Measurements from ENCODE around the gene CLIP1.
"Not testable (repeated sequence)": the region's sequence is repeated elsewhere in the genome, so short reads cannot be mapped to it uniquely, and the experiment has no call there.

Gene CLIP1

DNA sequence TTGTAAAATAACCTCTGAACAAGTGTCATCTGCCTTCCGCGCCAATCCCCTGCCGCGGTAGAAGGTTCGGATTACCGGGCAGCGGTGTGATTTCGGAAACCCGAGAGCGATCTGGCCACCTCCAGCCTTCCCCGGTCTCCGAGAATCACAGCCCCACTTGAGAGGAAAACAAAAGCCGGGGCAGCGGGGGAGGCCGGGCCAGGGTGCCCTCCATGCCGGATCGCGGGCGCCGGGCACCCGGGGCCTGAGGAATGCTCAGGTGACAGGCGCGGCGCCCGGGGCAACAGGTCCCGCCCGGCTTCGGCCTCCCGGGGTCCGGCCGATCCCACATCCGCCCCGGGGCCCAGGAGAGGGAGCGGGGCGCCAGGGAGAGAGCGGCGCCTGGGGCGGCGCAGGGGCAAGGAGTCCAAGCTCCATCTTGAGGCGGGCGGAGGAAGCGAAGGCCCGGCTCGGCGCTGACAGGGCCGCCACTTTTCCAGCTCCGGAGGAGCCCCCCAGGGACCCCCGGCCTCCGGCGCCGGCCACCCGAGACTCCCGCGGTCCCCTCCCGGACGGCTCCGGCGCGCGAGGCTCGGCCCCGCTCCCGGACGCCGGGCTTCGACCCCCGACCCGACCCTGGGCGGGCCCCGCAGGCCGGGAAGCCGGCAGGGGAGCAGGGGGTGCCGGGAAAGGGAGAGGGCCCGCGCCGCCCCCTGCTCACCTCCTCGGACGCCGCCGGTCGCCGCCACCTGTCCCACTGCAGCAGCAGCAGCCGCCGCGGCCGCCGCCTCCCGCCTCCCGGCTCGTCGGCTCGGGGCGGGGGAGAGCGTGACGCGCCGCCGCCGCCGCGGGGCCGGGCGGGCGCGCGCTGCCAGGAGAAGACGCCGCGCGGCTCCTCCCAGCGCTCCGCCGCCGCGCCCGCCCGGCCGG, at the start of gene CLIP1:
Gene CLIP1, minus strand, starts transcription at position 849 of the 909 bp plus-strand sequence. CDS start 42,217 bp downstream, outside the sequence.
- DNase-seq (ENCODE audit: low spot score): peak; percentile 46

DNA sequence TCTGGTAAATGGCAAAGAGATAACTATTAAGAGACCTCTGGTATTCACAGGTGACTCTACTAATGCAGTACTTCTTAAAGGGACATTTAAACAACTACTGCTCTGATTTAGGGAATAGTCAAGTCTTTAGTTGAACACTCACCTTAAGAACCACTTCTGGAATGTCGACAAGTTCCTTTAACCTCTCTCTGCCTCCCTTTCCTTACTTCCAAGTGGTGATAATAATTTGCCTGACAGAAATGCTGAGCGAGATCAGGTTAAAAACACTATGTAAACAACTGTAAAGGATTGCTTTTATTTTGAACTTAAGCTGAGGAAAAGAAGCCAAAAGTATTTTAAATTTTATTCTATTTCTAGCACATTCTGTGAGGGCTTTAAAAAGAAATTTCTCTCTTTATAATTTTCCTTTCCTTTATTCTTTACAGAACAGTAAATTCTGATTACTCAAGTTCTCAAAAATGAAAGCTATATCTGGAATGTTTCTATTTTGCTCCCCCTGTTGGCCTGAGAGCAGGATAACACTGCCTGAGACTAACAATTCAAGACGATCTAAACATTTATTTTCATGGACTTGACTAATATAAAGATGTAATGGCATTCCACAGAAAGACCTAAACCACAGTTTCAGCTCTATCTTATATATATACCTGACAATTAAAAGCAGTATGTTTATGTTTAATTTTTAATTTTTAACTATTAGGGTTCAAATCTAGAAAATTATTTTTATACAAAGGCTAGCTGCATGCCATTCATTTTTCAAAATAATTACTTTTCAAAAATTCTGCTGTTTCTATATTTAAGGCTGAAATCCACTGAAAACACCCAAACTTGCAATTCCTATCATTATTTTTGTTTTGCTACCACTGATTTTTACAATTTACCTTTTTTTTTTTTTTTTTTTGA, 49.1 kb upstream of the CLIP1 start:
- peak; percentile 64 for DNase-seq (ENCODE audit: low spot score)

DNA sequence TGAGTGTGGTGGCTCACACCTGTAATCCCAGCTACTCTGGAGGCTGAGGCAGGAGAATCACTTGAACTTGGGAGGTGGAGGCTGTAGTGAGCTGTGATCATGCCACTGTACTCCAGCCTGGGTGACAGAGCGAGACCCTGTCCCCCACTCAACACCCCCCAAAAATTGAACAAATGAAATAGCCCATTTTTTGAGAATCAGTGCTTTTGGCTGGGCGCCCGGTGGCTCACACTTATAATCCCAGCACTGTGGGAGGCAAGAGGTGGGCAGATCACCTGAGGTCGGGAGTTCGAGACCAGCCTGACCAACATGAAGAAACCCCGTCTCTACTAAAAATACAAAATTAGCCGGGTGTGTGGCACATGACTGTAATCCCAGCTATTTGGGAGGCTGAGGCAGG, 48.1 kb upstream of the CLIP1 start:
- not testable (repeated sequence) for DNase-seq (ENCODE audit: low spot score)

- DNase-seq (ENCODE audit: low spot score): not testable (repeated sequence)
Measured at GRCh38 chr12:122469856-122470255, 47.4 kb upstream of the CLIP1 start.

DNA sequence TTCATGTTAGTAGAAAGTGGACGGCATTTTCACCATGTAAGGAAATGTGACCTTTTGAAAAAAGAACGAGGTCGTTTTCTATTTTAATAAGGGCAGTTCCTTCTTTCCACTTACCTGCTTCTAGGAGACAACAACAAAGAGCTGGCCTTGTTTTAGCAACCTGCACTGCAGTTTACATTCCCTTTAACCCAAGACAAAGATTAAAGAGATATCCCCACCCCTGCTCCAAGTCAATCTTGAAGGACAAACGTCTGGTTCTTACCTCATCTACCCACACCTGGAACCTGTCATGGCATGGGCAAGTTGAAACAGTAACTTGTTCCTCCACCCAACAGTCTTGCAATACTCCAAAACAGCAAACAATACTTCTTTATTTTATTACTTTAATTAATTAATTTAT, 45.5 kb upstream of the CLIP1 start:
- DNase-seq (ENCODE audit: low spot score): no peak

GRCh38 chr12:122464317-122465042, 42.0 kb upstream of the CLIP1 start:
- DNase-seq (ENCODE audit: low spot score): not testable (repeated sequence)

- DNase-seq (ENCODE audit: low spot score): no peak
Measured at GRCh38 chr12:122460641-122461040, 38.2 kb upstream of the CLIP1 start.

GRCh38 chr12:122460061-122460460, 37.6 kb upstream of the CLIP1 start:
- DNase-seq (ENCODE audit: low spot score): no peak

GRCh38 chr12:122459211-122459610, 36.7 kb upstream of the CLIP1 start:
- DNase-seq (ENCODE audit: low spot score): no peak

- no peak for DNase-seq (ENCODE audit: low spot score)
Measured at GRCh38 chr12:122458105-122459035, 35.9 kb upstream of the CLIP1 start.

DNA sequence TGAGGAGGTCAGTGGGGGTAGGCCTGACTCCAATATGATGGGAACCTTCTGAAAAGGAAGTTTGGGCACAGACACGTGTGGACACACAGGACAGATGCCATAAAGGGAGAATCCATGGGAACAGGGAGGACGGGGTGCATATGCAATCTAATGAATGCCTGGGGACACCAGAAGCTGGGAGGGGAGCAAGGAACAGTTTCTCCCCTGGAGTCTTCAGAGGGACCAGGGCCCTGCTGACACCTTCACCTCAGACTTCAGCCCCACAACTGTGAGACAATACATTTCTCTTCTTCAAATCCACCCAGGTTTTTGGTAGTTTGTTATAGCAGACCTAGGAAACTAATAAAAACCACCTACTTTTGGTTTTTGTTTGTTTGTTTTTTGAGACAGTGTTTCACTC, 35.2 kb upstream of the CLIP1 start:
- no peak for DNase-seq (ENCODE audit: low spot score)

GRCh38 chr12:122454739-122455138, 32.3 kb upstream of the CLIP1 start:
- DNase-seq (ENCODE audit: low spot score): no peak

GRCh38 chr12:122454250-122454721, 31.8 kb upstream of the CLIP1 start:
- no peak for DNase-seq (ENCODE audit: low spot score)

GRCh38 chr12:122452701-122453285, 30.3 kb upstream of the CLIP1 start:
- no peak for DNase-seq (ENCODE audit: low spot score)

DNA sequence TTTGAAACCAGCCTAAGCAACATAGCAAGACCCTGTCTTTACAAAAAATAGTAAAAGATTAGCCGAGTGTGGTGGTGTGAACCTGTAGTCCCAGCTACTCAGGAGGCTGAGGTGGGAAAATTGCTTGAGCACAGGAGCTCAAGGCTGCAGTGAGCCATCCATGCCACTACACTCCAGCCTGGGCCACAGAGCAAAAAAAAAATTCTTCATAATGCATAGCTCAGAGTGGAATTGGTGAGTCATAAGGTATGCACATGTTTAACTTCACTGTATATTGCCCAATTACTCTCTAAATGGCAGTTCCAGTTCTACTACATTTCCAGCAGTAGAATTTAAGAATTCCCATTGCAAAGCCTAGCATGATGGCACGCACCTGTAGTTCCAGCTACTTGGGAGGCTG, 26.8 kb upstream of the CLIP1 start:
- no peak for DNase-seq (ENCODE audit: low spot score)

GRCh38 chr12:122447825-122448224, 25.4 kb upstream of the CLIP1 start:
- not testable (repeated sequence) for DNase-seq (ENCODE audit: low spot score)

GRCh38 chr12:122446390-122446789, 23.9 kb upstream of the CLIP1 start:
- DNase-seq (ENCODE audit: low spot score): not testable (repeated sequence)

GRCh38 chr12:122444071-122444470, 21.6 kb upstream of the CLIP1 start:
- DNase-seq (ENCODE audit: low spot score): not testable (repeated sequence)

GRCh38 chr12:122438822-122439221, 16.4 kb upstream of the CLIP1 start:
- not testable (repeated sequence) for DNase-seq (ENCODE audit: low spot score)

DNA sequence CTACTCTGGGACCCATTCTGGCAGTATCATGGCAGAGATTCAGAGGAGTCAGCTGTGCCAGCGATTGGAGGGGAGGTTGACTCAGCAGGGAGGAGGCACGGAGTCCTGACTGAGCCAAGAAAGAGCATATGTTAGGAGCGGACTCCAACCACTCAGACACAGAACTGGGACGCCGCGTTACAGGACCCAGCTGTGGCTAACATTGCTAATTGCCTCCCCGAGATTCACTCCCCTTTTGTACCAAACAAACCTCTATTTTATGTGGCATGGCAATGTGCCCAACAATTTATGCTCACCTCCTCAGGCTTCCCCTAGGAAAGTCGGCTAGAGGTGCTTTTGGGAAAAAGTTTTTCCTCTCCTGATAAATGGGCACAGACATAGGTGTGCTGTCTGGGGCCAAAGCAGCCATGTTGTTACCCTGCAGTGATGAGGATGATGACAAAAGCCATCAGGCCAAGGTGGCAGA, 15.2 kb upstream of the CLIP1 start:
- DNase-seq (ENCODE audit: low spot score): peak; percentile 85
